Esophagus squamous epithelium (tissue), 4 donors: ENCODE results near the gene APOL1.

Experiments used
- CTCF ChIP-seq, 6 experiments: fragments of 450-650 bp in 4 of 6; fragments of 200-600 bp in 2 of 6; sonication (generic) in 2 of 6; IDR thresholded peaks; one replicate each; pipeline ENCODE4 v1.5.1; 2016 to 2019; ENCODE audit warnings: antibody characterized with exemption in 6 of 6, mild to moderate bottlenecking in 4 of 6, moderate library complexity in 4 of 6
- POLR2A ChIP-seq, 4 donors: fragments of 450-650 bp; IDR thresholded peaks; one replicate each; pipeline ENCODE4 v1.6.1; 2017; ENCODE audit warnings: antibody characterized with exemption in 4 of 4, mild to moderate bottlenecking in 4 of 4, moderate library complexity in 3 of 4

- TF ChIP-seq CTCF (IDR thresholded peaks at IDR 0.05) (no peak), POLR2A (IDR thresholded peaks at IDR 0.05) (no peak)
Observed at GRCh38 chr22:36285545-36285944, 32.6 kb downstream of the APOL1 start.
